ENCODE measurements around the gene CUX1.
A peak's percentile ranks its signal among the peaks of the same experiment; 100 is the strongest.
"Not testable (repeated sequence)": the region's sequence is repeated elsewhere in the genome, so short reads cannot be mapped to it uniquely, and the experiment has no call there.

Gene CUX1

DNA sequence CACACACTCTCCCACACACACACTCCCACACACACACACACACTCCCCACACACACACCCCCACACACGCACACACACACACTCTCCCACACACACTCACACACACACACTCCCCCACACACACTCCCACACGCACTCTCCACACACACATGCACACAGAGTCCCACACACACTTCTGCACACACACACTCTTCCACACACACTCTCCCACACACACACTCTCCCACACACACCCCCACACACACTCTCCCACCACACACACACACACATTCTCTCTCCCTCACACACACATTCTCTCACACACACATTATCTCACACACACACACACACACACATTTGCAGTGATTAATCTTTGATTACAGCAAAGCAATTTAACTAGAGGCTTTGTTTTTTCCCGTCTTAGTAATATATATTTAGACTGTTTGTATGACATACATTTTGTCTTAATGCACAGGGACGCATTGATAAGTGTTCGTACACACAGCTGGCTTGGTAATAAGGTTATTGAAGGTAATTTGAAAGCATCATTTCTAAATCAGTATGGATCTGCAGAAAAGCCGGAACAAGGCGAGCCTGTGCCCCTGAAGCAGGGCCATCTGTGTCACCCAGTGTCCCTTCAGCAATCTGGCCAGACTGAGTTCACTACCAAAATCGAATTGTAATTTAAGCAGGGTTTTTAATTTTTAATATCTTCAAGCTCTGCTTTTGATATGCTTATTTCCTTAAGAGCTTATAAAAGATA is 399.3 kb downstream of the CUX1 start:
- DNase-seq (ENCODE audit: low read depth): peak; percentile 17

DNA sequence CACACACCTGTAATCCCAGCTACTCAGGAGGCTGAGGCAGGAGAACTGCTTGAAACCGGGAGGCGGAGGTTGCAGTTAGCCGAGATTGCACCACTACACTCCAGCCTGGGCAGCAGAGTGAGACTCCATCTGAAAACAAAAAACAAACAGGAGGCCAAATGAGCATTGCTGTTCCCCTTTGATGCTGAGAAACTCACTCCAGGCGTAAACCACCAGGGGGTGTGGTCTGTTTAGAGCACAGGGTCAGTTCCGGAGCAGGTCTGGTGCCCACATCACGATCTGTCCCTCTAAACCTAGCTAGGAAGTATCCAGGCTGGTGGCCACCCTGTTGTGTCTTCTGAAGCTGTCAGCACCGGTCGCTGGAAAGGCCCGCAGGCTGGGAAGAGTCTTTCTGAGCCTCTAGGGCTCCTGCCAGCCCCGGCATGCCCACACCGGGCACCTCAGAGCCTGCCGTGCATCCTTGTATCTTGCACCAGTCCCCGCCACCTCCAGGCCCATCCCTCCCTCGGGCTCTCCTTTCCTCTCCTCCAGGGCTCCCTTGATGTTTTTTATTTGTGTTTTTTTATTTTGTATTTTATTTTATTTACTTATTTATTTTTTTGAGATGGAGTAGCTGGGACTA is 402.9 kb downstream of the CUX1 start:
- DNase-seq (ENCODE audit: low read depth): no peak

DNA sequence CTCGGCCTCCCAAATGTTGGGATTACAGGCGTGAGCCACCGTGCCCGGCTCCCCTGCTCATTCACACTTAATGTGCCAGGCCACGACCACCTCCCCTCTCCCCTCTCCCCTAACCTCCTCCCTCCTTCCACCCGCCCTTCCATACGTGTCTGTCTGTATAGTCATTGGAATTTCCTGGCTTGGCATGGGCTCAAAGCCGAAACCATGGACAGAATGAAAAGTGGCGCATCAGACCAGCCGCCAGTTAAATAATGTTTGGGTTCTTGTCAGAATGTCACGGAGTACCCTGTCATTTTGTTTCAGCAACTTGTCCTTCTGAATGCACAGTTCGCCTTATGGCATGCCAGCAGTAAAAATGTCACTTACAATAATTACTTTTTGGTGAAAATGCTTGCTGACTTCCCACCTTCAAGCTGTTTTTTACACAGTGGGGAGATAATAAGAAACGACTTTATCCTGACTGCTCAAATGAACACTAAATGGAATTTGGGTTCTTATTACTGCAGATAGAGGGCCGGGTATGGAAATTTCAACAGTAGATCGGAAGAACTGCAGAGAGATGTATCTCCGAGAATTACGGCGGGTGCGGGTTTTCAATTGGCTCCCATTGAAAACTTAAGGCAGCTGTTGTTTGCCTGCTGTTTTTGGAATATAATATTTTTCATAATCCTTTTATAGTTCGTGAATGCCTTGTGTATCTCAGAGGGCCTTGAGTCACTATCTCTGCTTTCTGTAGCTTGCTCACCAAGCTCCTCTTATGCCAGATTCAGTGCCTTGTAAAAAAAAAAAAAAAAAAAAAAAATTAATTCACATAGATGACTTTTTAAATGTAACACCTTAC is 403.8 kb downstream of the CUX1 start:
- DNase-seq (ENCODE audit: low read depth): peak; percentile 74

DNA sequence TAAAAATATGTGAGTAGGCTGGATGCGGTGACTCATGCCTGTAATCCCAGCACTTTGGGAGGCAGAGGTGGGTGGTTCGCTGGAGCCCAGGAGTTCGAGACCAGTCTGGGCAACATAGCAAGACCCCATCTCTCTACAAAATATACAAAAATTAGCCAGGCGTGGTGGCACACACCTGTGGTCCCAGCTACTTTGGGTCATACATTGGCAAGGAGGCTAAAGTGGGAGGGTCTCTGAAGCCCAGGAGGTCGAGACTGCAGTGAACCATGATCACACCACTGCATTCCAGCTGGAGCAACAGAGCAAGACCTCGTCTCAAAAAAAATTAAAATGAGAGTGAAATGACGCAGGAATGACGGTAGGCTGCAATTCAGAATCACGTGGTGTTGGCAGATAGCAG is 404.5 kb downstream of the CUX1 start:
- DNase-seq (ENCODE audit: low read depth): no peak

DNA sequence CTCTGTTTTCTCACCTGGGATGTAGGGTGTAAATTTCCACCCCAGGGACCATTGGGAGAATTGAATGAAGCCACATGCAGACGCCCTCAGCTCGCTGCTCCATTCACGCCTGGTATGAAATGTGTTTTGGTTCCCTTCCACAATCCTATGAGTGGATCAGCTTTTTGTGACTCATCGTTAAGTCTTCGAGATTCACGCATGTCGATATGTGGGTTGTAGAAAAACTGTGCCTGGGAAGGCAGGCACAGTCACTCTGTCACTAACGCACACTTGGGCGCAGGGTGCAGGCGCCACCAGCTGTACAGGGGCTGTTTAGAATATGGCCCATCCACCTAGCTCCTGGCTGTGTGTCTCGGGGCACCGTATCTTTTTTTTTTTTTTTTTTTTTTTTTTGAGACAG is 405.0 kb downstream of the CUX1 start:
- DNase-seq (ENCODE audit: low read depth): peak; percentile 72

DNA sequence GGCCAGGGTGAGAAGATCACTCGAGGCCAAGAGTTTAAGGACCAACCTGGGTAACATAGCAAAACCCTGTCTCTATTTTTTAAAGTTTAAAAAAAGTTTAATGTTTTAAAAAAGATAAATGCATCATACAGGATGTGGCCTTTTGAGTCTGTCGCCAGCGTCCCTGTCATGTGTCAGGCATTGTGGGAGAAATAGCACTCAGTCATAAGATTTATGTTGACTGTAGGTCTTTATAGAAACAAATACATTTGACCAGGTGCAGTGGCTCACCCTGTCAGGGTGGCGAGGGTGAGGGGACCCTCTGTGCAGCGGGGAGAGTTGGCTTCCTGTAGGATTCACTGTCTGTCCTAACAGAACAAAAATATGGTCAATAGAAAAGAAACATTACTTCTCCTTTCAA is 405.8 kb downstream of the CUX1 start:
- DNase-seq (ENCODE audit: low read depth): no peak

DNA sequence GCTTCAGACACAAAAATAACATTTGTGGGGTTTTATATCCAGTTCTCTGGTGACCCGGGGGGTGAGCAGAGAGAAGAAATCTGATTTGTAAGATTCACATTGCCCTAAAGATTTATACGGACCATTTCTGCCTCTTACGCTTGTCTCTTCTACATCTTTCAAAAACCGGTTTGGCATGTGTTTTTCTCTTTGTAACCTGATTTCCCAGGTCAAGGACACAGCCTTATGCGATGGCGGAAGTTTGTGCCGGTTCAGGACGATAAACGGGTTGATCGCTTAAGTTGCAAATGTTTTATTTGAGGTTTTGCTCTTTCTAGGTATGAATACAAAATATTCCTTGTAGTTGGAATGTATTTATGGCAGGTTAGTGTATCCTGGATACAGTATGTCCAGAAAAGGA is 407.6 kb downstream of the CUX1 start:
- DNase-seq (ENCODE audit: low read depth): no peak

DNA sequence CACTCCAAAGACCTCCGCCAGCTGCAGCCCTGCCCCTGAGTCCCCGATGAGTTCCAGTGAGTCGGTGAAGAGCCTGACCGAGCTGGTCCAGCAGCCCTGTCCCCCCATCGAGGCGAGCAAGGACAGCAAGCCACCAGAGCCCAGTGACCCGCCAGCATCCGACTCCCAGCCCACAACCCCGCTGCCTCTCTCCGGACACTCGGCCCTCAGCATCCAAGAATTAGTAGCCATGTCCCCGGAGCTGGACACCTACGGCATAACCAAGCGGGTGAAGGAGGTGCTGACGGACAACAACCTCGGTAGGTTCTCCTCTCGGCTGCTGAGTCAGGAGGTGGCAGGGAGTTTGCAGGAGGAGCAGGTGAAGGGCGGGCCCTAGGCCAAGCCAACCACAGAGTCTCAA is 409.9 kb downstream of the CUX1 start:
- no peak for DNase-seq (ENCODE audit: low read depth)

DNA sequence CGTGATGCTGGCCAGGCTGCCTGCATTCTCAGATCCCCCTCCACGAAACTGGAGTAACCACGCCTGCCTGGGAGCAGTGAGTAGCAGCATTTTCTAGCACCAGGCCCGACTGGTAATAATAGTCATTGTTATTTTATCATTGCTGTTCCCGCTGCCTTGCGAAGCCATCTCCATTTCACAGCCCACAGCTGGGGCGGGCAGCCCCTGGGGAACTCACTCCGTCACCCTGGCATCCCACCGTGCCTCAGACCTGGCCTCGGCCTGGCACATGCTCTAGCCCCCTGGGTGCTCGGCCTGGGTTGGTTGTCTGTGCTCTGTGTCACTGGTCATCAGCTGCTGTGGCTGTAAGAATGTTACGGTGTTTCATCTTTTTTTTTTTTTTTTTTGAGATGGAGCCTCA is 411.5 kb downstream of the CUX1 start:
- no peak for DNase-seq (ENCODE audit: low read depth)

DNA sequence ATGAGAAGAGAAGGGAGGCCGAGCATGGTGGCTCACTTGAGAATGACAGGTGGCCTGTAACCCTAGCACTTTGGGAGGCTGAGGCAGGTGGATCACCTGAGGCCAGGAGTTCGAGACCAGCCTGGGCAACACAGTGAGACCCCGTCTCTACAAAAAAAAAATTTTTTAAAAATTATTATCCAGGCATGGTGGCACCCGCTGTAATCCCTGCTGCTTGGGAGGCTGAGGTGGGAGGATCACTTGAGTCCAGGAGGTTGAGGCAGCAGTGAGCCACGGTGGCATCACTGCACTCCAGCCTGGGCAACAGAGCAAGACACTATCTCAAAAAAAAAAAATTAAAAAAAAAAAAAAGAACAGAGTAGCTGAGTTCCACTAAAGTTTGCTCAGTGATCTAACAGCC is 412.7 kb downstream of the CUX1 start:
- DNase-seq (ENCODE audit: low read depth): not testable (repeated sequence)

DNA sequence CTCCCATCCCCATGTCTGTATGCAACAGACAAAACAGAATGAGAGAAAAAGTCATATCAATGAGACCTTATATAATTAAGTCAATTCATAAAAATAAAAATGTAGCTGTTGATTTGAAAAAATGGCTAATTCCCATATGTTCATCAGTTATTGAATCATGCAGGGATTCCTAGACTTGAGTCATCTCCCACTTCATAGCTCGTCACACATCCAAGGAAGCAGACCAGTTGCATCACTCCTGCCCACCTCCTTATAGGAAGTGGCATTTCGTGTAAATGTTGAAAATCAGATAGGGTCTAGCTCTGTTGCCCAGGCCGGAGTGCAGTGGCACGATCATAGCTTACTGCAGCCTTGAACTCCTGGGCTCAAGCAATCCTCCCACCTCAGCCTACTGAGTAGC is 413.2 kb downstream of the CUX1 start:
- DNase-seq (ENCODE audit: low read depth): peak; percentile 79

DNA sequence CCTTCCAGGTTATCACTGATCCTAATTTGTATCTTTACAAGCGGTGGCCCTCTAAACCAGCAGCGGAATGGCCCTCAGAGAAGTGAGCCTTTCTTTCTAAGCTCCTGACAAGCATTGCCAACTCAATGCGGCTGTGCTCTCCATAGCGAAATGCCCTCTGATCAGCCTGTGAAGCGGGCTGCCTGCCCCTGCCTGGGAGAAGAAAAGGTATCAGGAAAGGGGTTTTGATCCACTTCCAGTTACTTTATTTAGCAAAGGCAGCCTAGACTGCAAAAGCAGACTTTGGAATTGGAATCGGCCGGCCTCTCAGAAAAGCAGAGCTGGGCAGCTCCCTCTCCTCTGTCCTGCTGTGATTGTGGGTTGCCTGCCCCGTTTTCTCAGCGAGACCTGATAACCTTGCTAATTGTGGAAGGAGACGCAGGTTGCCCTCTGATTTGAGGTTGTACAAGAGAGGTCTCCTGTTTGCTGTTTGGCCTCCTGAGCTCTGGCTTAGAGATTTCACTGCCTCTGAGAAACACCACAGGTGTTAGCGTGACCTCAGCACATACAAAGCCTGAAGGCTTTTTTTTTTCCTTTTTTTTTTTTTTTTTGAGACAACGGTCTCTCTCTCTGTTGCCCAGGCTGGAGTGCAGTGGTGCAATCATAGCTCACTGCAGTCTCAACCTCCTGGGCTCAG is 415.3 kb downstream of the CUX1 start:
- DNase-seq (ENCODE audit: low read depth): no peak

DNA sequence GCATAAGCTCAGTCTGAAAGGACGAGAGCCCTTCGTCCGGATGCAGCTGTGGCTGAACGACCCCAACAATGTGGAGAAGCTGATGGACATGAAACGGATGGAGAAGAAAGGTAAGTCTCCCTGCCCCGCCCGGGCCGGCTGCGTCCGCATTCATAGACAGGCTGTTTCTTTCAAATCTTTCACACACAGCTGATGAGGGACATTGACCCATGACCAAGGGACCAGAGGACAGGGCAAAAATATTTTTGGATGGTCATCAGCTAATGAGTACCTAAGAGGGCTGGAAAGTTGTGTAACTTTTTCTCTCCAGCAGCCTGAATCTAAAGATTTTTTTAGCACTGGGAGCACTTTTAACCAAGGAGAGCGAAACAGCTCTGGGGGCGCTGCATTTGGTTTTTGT is 416.7 kb downstream of the CUX1 start:
- DNase-seq (ENCODE audit: low read depth): no peak

DNA sequence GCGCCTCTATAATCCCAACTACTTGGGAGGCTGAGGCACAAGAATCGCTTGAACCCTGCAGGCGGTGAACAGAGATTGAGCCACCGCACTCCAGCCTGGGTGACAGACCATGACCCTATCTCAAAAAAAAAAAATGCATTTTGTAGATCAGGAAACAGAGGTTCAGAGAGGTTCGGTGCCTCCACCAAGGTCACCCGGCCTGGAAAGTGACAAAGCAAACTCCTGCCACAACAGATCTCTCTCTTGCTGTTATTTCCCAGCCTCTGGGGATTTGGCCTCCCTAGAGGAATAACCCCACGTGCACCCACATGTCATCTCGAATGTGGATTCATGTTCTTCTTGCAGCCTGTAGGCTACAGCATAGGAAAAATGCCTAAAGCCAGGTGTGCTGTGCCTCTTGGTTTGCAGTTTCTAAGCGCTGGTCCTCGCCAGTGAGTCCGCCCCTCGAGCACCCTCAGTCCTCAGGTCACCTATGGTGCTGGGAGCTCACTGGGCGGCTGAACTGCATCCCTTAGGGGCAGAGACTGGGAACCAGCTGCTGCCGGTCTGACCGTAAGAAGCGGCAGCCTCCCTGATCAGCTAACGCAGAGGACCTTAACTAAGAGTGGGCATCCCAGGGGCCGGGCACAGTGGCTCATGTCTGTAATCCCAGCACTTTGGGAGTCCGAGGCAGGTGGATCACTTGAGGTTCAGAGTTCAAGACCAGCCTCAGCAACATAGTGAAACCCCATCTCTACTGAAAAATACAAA is 417.6 kb downstream of the CUX1 start:
- no peak for DNase-seq (ENCODE audit: low read depth)

DNA sequence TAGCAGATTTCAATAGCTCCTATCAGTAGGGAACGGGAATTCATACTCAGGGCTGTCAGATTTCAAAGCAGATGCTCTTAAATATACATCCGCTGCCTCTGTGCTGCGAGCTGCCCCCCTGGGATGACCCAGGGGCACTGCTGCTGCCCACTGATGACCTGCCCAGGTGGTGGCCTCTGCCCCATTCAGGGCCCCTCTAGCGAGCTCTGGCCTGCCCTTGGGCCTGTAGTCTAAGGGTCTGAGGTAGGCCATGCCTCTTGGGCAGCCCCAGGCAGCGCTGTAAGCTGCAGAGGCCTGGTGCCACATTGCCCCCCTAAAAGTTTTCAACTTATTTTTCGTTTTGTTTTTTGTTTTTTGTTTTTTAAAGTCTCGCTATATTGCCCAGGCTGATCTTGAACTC is 418.7 kb downstream of the CUX1 start:
- DNase-seq (ENCODE audit: low read depth): no peak

DNA sequence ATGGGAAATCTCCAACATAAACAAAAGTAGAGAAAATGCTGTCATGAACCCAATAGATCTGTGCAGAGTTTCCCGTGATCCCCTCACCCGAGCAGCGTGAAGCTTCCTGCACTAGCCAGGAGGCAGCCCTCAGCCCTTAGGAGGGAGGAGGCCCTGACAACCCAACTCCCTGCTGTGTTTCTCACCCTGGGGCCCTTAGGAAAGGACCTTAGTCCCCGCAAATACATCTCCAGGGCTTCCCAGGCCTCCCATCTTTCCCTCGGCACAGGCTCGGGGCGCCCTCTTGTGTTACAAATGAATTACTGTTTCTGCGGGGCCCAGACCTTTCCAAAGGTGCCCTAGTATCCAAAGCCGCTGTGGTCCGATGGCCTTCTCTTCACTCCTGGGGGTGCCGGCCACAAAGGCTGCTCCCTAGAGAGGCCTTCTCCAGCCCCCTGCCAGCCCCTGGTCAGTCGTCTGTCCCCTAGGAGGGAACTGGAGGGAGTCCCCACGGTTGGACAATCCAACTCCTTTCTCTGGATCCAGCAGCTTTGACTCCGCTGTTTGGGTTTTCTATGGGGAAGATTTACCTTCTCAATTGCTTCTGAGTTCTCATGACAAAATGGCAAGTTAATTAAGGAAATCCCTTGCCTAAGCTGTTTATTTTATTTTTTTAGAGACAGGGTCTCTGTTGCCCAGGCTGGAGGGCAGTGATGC is 419.3 kb downstream of the CUX1 start:
- DNase-seq (ENCODE audit: low read depth): peak; percentile 55

DNA sequence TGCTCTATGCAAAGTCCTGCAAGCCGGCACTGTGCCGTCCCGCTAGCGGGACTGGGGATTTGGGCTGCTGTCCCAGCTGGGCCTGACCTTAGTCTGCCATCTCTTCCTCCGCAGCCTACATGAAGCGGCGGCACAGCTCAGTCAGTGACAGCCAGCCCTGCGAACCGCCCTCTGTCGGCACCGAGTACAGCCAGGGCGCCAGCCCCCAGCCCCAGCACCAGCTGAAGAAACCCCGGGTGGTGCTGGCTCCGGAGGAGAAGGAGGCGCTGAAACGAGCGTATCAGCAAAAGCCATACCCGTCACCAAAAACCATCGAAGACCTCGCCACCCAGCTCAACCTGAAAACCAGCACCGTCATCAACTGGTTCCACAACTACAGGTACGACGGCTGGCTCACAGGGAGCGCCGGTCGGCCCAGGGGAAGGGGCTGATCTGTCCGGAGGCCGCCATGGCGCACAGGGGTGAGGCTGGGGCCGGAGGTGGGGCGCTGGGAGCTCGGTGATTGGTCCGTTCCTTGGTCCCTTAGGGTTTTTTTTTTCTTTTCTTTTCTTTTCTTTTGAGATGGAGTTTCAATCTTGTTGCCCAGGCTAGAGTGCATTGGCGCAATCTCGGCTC is 421.9 kb downstream of the CUX1 start:
- DNase-seq (ENCODE audit: low read depth): no peak

DNA sequence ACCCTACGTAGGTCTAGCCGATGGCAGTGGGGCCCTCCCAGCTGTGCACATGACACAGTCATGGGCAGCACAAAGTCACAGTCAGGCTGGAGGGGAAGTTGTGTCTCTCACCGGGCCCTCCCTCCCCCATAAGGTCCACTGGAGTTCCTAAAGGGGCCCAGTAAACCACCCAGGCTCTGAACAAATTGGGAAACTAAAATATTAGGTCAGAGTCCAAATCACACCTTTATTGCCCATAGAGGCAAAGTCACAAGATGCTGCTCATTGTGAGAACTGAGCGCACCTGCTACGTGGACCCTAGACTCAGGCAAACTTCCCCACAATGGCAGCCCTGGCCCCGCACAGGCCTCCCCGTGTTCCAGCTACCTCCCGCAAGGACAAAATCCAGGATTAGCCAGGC is 424.0 kb downstream of the CUX1 start:
- DNase-seq (ENCODE audit: low read depth): no peak

DNA sequence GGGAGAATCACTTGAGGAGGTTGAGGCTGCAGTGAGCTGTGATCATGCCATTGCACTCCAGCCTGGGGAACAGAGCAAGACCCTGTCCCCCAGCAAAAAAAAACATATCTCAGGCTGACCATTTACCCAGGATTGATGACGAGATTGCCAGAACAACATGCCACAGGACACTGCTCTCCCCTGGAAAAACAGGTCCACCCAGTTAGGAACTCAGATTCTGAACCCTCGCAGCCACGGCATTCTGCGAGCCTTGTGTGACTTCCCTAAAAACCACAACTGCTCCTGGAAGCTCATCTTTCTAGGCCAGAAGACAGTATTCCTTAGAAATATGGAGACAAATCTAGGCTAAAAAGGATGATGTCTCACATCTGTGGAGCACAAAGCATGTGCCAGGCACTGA is 427.2 kb downstream of the CUX1 start:
- no peak for DNase-seq (ENCODE audit: low read depth)

DNA sequence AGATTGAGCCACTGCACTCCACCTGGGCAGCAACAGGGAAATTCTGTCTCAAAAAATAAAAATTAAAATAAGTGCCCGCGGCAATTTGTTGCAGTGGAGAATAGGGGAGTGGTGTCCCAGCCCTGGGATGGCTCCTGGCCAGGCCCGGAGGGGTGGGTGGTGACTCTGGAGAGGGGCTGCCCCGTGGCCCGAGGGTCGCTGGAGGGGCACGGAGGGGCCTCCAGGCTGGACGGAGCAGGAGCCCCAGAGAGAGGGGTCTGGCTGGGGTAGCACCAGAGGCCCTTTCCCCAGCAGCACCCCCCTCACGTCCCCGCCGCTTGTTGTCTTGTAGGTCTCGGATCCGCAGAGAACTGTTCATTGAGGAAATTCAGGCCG is 430.6 kb downstream of the CUX1 start:
- no peak for DNase-seq (ENCODE audit: low read depth)
